Glutamatergic neuron (in vitro differentiated cells): ENCODE measurements around the gene LGALS3BP. TPM values are rescaled to one million over a fixed set of nuclear protein-coding genes. Genes with fewer than 3 reads are reported as not detected.

Experiments used
- DNase-seq: peaks from one replicate; pipeline ENCODE4 v3.0.0; 2022
- H3K27ac Mint-ChIP-seq: one replicate; pipeline ENCODE4 v1.8.0; 2020; ENCODE audit warnings: mild to moderate bottlenecking, mixed read lengths, inconsistent platforms; ENCODE audit not compliant: unreplicated experiment
- H3K27me3 Mint-ChIP-seq: one replicate; pipeline ENCODE4 v1.8.0; 2020; ENCODE audit warnings: mild to moderate bottlenecking, moderate library complexity, mixed read lengths, inconsistent platforms; ENCODE audit not compliant: unreplicated experiment
- H3K36me3 Mint-ChIP-seq: one replicate; pipeline ENCODE4 v1.8.0; 2020; ENCODE audit warnings: mild to moderate bottlenecking, mixed read lengths, inconsistent platforms; ENCODE audit not compliant: unreplicated experiment
- H3K4me1 Mint-ChIP-seq: one replicate; pipeline ENCODE4 v1.8.0; 2020; ENCODE audit warnings: mild to moderate bottlenecking, low read depth, mixed read lengths, inconsistent platforms; ENCODE audit not compliant: unreplicated experiment
- H3K4me3 Mint-ChIP-seq: one replicate; pipeline ENCODE4 v1.8.0; 2020; ENCODE audit warnings: mild to moderate bottlenecking, mixed read lengths, inconsistent platforms; ENCODE audit not compliant: unreplicated experiment
- H3K9me3 Mint-ChIP-seq: one replicate; pipeline ENCODE4 v1.8.0; 2020; ENCODE audit warnings: mild to moderate bottlenecking, moderate library complexity, mixed read lengths, inconsistent platforms; ENCODE audit not compliant: unreplicated experiment
- CTCF ChIP-seq: fragments of 200-600 bp; sonication (generic); IDR thresholded peaks from one replicate; pipeline ENCODE4 v1.5.0; 2021; ENCODE audit not compliant: partially characterized antibody, unreplicated experiment
- total RNA-seq: library from RNA; stranded (reverse); fragmentation: NEBNext Ultra II Directional; extraction: Animal tissue kit (Norgen Biotek cat#: 25700); gene quantifications from one replicate; pipeline ENCODE4 v1.2.1, GENCODE V29; 2021; ENCODE audit not compliant: unreplicated experiment

The LGALS3BP gene
- total RNA-seq, 1 donor from 2014 or later = 30.3 TPM

- no peak for DNase-seq
- peaks cover 7% of the 10 kb centered on the region for H3K36me3 Mint-ChIP-seq
- no peaks in the 10 kb centered on the region for H3K4me1 Mint-ChIP-seq
- no peak overlapping the region for H3K27ac Mint-ChIP-seq
- TF ChIP-seq CTCF = no peak
- no peak overlapping the region for H3K4me3 Mint-ChIP-seq
- peaks cover 20% of the 10 kb centered on the region for H3K27me3 Mint-ChIP-seq
- H3K9me3 Mint-ChIP-seq = peaks cover 5% of the 10 kb centered on the region
Measured at GRCh38 chr17:79018370-79018695, 38.6 kb upstream of the LGALS3BP start.

- no peak overlapping the region for H3K27ac Mint-ChIP-seq
- H3K4me3 Mint-ChIP-seq = no peak overlapping the region
- no peak for DNase-seq
- H3K4me1 Mint-ChIP-seq = no peaks in the 10 kb centered on the region
- TF ChIP-seq CTCF = no peak
- peaks cover 7% of the 10 kb centered on the region for H3K36me3 Mint-ChIP-seq
- peaks cover 16% of the 10 kb centered on the region for H3K27me3 Mint-ChIP-seq
- H3K9me3 Mint-ChIP-seq = peaks cover 5% of the 10 kb centered on the region
Measured at GRCh38 chr17:79017546-79018369, 38.0 kb upstream of the LGALS3BP start.

- Mint-ChIP-seq H3K9me3 (peaks cover 8% of the 10 kb centered on the region), H3K36me3 (peaks cover 7% of the 10 kb centered on the region), H3K27me3 (peaks cover 9% of the 10 kb centered on the region), H3K4me3 (no peak overlapping the region), H3K27ac (no peak overlapping the region), H3K4me1 (no peaks in the 10 kb centered on the region)
- no peak for TF ChIP-seq CTCF
- DNase-seq = no peak
Measured at GRCh38 chr17:79014158-79014758, 34.5 kb upstream of the LGALS3BP start.

- no peak overlapping the region for H3K4me3 Mint-ChIP-seq
- no peak for DNase-seq
- peaks cover 8% of the 10 kb centered on the region for H3K9me3 Mint-ChIP-seq
- H3K4me1 Mint-ChIP-seq = peaks cover 6% of the 10 kb centered on the region
- H3K27ac Mint-ChIP-seq = no peak overlapping the region
- H3K27me3 Mint-ChIP-seq = peaks cover 15% of the 10 kb centered on the region
- H3K36me3 Mint-ChIP-seq = peaks cover 7% of the 10 kb centered on the region
- TF ChIP-seq CTCF = no peak
Measured at GRCh38 chr17:79012563-79013134, 32.9 kb upstream of the LGALS3BP start.
